HG03432 (cell line): ENCODE results near the gene FREM3.
A peak's percentile ranks its signal among the peaks of the same experiment; 100 is the strongest.

Experiments used
- ATAC-seq: cut with Tn5 transposase; IDR thresholded peaks from one replicate; pipeline ENCODE4 v1.9.1; 2021; ENCODE audit warnings: mild to moderate bottlenecking, moderate library complexity; ENCODE audit not compliant: unreplicated experiment

FREM3 gene

GRCh38 chr4:143668930-143669552 is 31.4 kb downstream of the FREM3 start:
- peak; percentile 98 for ATAC-seq

DNA sequence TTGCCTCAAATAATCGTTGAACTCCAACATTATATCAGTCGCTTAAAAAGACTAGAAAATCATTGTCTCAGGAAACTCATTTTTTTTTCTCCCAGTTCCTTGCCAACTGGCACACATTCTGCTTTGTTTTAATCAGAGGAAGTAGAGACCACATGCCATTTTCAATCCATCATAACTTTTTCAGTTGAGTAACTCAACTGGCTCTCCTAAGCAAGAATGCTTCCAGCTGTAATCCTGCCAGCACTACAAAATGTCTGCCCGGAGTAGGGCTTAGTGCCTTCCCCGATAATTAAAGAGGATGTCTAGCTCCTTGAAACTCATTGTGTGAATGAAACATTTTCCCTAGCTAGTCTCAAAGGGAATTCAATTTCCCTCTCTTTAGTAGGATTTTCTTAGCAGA is 33.0 kb downstream of the FREM3 start:
- ATAC-seq = no peak

DNA sequence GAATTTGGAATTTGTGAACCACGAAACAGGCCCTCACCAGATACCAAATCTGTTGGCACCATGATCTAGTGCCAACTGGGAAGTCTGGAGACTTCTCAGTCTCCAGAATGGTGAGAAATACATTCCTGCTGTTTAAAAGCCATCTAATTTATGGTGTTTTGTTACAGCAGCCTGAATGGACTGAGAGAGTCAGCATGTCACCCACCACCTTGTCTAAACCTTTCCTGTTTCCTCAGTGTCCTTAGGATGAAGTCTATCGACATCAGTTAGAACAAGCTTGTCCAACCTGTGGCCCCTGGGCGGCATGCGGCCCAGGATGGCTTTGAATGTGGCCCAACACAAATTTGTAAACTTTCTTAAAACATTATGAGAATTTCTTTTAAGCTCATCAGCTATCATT is 42.1 kb downstream of the FREM3 start:
- ATAC-seq = no peak

GRCh38 chr4:143654571-143654970 is 45.9 kb downstream of the FREM3 start:
- no peak for ATAC-seq

DNA sequence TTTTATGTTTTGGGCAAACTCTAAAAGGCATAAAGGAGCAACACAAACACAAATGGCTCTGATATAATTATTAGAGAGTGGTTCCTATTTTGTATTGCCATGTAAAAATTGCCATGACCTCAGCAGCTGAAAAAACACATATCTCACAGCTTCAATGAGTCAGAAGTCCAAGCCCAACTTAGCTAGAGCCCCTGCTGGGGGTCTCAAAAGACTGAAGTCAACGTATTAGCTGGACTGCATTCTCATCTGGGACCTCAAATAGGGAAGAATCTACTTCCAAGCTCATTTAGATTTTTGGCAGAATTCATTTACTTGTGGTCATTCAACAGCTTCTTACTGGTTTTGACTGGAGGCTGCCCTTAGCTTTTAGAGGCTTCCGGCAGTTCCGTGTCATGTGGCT is 47.4 kb downstream of the FREM3 start:
- no peak for ATAC-seq

DNA sequence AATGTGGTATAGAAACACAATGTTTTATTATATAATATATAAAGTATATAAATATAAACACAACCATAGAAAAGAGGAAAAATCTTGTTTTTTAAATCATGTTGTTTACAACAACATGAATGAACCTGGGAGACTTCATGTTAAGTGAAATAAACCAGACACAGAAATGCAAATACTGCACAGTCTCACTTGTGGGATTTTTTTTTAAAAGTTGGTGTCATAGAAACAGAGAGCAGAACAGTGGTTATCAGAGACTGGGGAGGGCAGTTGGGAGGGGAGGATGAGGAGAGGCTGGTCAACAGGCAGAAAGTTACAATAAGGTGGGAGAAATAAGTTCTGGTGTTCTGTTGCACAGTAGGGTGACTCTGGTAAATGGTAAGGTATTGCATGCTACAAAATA is 57.1 kb downstream of the FREM3 start:
- ATAC-seq = no peak

- ATAC-seq = no peak
These were observed 57.9 kb downstream of the FREM3 start for GRCh38 chr4:143642611-143643010.

DNA sequence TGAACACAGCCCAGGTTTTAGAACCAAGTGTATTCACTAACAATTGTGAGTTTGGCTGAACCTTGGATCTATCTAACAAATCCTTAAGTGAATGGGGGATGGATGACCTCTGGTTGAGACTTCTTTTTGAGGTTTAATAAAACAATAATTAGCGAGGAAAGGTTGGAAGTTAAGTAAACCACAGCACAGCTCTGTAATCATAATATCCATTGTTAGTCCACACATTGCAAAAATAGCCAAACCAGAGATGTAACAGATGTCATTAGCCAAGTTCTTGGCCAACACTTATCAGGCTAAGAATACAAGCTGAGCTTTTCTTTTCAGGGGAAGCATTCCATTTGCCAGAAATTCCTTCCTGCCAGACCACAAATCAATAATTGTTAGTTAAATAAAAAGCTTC is 59.1 kb downstream of the FREM3 start:
- no peak for ATAC-seq

DNA sequence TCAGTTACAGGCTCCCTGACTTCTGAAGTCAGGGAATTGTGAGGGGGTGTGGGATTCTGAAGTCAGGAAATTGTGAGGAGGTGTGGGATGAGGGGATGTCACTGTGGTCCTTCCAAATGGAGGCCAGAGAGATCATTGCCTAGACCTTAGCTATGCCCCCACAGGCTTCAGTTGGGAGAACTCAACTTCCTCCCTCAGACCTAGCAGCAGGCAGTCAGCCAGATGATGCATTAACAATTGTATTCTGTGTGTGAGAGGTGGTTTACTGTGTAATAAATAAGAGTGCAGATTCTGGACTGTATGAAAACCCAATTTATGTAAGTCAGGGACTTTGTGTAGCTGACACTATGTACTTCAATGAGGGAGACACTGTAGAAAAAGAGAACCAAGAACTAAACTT is 65.7 kb downstream of the FREM3 start:
- no peak for ATAC-seq

GRCh38 chr4:143633833-143634232 is 66.6 kb downstream of the FREM3 start:
- ATAC-seq = no peak

- ATAC-seq = no peak
These were observed 74.2 kb downstream of the FREM3 start for GRCh38 chr4:143626134-143626911.

DNA sequence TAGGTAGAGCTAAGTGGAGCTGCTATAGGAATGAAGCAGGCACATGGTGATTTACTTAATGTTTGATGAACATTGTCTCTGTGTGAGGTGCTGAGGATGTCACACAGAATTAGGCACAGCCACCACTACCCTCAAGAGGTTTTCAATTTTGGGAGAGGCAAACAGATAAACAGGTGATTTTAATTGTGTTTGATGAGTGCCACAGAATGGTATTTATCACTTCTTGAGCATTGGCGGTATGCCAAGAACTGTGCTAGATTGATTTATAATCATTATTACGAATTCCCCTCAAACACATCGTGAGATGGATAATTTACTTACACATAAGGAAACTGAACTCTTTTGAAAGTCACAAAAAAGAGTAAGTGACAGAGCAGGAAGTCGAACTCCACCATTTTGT is 74.8 kb downstream of the FREM3 start:
- no peak for ATAC-seq

DNA sequence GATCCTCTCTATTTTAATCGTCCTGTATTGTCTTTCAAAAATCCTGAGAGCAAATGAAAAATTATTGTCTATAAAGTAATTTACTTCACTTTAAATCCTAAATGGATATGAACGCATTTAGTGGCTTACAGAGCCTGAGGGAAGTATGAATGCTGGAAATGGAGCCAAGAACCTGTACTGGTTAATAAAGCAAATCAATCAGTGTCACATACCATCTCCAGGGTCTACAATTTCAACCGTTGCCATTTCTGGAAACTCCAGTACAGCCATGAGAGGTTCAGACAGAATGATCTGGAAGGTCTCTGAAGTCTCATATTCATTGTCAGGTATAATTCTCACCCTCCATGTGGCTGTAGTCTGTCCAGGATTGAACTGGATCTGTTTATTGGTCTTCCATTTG is 76.6 kb downstream of the FREM3 start:
- no peak for ATAC-seq

- ATAC-seq = no peak
These were observed 81.7 kb downstream of the FREM3 start for GRCh38 chr4:143618811-143619210.

DNA sequence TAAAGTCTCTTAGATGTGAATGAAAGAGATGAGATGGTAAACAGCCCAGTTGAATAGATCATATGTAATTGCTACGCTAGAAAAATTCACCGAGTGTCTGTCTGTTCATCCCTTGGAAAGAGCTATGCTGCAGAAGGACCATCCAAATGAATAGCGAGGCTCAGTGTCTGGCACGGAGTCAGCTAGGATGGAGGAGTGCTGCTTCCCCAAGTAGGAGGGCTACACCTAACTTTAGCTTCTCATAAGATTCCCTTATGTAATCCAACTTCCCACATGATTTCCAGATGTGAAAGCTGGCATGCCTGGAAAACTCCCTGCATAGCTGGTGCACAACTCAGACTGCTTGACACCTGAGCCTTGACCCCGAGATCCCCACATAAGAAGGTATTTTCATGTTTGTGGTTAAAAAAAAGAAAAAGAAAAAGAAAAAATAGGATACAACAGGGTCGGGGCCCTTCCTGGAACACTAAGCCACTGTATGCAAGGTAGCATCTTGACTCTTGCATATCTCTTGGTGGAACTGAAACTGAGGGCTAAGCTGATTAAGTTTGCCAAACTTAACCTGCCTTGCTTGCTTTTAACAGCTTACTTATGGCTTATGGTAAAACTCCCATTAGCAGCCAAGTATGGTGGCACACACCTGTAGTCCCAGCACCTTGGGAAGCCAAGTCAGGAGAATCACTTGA is 82.3 kb downstream of the FREM3 start:
- no peak for ATAC-seq

DNA sequence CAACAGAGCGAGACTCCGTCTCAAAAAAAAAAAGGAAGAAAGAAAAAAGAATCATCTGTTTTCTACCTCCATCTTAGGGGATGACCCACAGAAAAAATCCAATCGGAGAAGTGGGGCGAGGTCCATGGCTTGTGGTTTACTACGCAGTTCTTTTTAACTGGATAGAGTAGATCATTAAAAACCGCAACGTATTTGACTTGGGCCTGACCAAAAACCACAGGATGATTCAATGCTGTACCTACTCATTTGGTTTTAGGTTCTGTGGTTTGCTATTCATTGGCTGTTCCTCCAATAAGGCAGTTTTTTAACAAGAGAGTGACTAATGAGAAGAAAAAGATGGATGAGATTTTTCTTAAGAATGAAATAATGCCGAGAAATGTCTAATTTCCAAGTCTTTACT is 83.7 kb downstream of the FREM3 start:
- ATAC-seq = peak; percentile 93

DNA sequence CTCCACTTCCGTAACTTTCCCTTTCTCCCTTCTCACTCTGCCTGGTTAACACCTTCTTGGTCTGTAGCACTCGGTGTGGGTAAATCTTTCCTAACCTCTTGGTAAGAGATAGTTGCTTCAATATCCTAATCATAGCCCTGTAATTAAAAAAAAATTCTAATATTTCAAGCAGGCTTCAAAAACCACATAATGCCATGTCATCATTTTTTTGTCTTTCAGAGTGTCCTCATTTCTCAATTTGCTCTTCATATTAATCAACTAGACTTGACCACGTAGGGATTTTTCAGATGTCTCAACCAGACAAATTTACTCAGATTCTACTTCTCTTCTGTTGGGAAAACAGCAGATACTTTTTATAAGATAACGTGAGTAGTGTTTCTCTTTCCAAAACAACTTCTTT is 91.0 kb downstream of the FREM3 start:
- no peak for ATAC-seq

DNA sequence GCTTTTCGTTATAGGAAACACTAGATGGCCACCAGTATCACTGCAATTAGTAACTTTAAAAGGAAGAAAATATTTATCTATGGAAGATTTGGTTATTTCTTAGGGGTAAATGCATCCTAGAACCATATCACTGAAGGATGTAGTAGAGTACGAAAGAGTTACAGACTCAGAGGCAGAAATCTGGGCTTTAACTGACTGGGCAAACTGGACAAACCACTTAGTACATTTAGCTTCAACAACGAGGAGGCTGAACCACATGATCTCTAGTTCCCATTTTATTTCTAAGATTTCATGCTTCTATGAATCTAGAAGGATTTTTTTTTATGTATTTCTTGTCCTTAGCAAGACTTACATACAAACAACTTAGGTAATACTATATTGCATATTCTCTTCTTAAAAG is 94.0 kb downstream of the FREM3 start:
- no peak for ATAC-seq

DNA sequence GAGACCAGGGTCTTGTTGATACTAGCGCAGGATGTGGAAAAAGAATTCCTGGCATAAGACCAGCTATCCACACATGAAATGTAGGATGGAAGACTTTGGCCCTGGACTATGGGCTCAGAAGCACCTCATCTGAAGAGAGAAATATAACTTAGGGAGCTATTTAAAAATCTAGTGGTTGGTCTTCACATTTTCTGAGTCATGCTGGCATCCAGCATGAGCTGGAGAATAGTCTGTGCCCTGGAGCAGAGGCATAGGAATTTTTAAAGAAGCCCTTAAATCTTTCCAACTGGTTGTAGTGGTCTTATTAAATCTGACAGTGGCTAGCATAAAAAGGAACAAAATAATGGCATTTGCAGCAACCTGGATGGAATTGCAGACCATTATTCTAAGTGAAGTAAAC is 100.6 kb downstream of the FREM3 start:
- no peak for ATAC-seq

- ATAC-seq = no peak
These were observed 101.7 kb downstream of the FREM3 start for GRCh38 chr4:143598816-143599215.

DNA sequence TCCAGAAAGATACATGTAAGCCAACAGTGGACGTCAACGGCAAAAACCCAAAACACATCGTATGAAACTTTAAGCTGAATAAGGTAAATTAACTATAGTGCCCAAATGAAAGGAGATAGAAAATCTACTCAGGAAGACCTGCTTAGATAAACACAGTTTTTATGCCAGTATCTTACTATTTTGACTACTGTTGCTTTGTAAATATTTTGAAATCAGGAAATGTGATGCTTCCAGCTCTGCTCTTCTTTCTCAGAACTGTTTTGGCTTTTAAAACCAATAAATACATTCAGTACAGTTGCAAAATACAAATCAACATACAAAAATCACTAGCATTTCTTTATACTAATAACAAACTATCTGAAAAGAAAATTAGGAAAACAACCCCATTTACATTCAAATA is 103.2 kb downstream of the FREM3 start:
- no peak for ATAC-seq

GRCh38 chr4:143587703-143588102 is 112.8 kb downstream of the FREM3 start:
- no peak for ATAC-seq
